ENCODE data around the gene UTP3. TPM values are rescaled to one million over a fixed set of nuclear protein-coding genes. Genes with fewer than 3 reads are reported as not detected.
"Not testable (repeated sequence)": the region's sequence is repeated elsewhere in the genome, so short reads cannot be mapped to it uniquely, and the experiment has no call there.

Gene UTP3
- total RNA-seq, 4 donors from 2014 or later = 3.7 to 23.1 (median 19.4) TPM

DNA sequence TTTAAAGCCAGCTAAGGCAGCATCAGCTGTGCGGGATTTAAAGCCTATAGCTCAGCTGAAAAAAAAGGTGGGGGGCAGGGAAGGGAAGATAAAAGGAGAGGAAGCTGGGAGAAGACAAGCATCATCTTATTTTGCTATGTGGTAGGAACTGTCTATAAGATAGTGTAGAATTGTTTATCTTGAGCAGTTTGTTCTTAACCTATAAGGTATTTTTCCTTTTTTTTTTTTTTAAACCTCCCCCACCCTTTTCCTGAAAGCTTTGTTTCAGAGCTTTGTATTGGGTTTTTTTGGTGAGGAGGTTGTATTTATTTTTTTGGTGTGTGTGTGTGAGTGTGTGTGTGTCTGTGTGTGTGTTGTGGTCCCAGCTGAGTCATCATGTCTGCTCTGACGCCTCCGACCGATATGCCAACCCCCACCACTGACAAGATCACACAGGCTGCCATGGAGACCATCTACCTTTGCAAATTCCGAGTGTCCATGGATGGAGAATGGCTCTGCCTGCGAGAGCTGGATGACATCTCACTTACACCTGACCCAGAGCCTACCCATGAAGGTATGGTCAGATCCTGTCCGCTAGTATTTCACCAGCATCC lies 34.0 kb downstream of the UTP3 start:
- Histone ChIP-seq H3K27me3 (no peaks in the 10 kb centered on the region), H3K36me3 (no peaks in the 10 kb centered on the region), H3K27ac (peak overlapping the region; percentile 40 to 71 (median 54)), H3K4me3 (peak overlapping the region in 3 of 4 donors; percentile 21 to 39 (median 23)), H3K4me1 (peaks cover 0 to 9% (median 0%) of the 10 kb centered on the region in 4 donors), H3K9me3 (no peaks in the 10 kb centered on the region)
- TF ChIP-seq CTCF (IDR thresholded peaks at IDR 0.05) (no peak), POLR2AphosphoS5 (IDR thresholded peaks at IDR 0.05) (no peak), EP300 (IDR thresholded peaks at IDR 0.05; ENCODE audit: low read depth) (no peak), POLR2A (IDR thresholded peaks at IDR 0.05) (no peak)
- DNase-seq = no peak
- 64 to 86% methylated on average over 1 to 7 of the region's 7 CpGs for WGBS, 2 donors (ENCODE audit: low coverage in 1 of 2)
- intact Hi-C loops (cut with DNase I; ENCODE audit: low total_unique reads) (no loop called here), in situ Hi-C loops (cut with MboI; ENCODE audit: low pct_ligation_motif_present in 1 of 4, low pct_unique_long_range_greater_than_20kb in 1 of 4, low sequenced_read_pairs in 3 of 4) (no loop called here)

- no peak for DNase-seq
- WGBS, 2 donors (ENCODE audit: low coverage in 1 of 2) = 79 to 97% methylated on average over 3 of the region's 3 CpGs
- Histone ChIP-seq H3K4me1 (peaks cover 0 to 9% (median 0%) of the 10 kb centered on the region in 4 donors), H3K27me3 (no peaks in the 10 kb centered on the region), H3K4me3 (no peak overlapping the region), H3K36me3 (no peaks in the 10 kb centered on the region), H3K9me3 (no peaks in the 10 kb centered on the region), H3K27ac (no peak overlapping the region)
- TF ChIP-seq POLR2AphosphoS5 (IDR thresholded peaks at IDR 0.05) = no peak
- no peak for TF ChIP-seq CTCF (IDR thresholded peaks at IDR 0.05)
- TF ChIP-seq POLR2A (IDR thresholded peaks at IDR 0.05) = no peak
- TF ChIP-seq EP300 (IDR thresholded peaks at IDR 0.05; ENCODE audit: low read depth) = no peak
- in situ Hi-C loops (cut with MboI; ENCODE audit: low pct_ligation_motif_present in 1 of 4, low pct_unique_long_range_greater_than_20kb in 1 of 4, low sequenced_read_pairs in 3 of 4) (no loop called here), intact Hi-C loops (cut with DNase I; ENCODE audit: low total_unique reads) (no loop called here)
These were observed 36.1 kb downstream of the UTP3 start for GRCh38 chr4:70724463-70724862.

DNA sequence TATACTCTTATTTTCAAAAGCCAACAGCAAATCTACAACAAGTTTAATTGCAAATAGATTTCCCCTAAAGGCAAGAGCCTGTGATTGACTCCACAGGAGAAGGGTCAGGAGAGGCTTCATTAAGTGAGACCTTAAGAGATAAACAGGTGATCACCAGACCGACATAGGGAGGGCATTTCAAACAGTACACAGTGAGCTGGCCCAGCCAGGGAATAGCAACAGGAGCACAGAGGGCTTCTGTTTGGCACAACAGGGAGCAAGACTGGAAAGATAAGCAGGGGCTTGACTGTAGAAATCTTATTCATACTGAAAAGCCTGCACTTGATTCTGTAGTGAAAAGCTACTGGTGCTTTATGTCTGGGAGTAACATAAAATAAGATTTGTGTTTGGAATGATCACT lies 37.3 kb downstream of the UTP3 start:
- peaks cover 0 to 9% (median 0%) of the 10 kb centered on the region in 4 donors for H3K4me1 ChIP-seq
- H3K27me3 ChIP-seq = no peaks in the 10 kb centered on the region
- no peaks in the 10 kb centered on the region for H3K36me3 ChIP-seq
- TF ChIP-seq POLR2AphosphoS5 (IDR thresholded peaks at IDR 0.05) = no peak
- TF ChIP-seq POLR2A (IDR thresholded peaks at IDR 0.05) = no peak
- TF ChIP-seq CTCF (IDR thresholded peaks at IDR 0.05) = no peak
- TF ChIP-seq EP300 (IDR thresholded peaks at IDR 0.05; ENCODE audit: low read depth) = no peak
- no peaks in the 10 kb centered on the region for H3K9me3 ChIP-seq
- in situ Hi-C loops (cut with MboI; ENCODE audit: low pct_ligation_motif_present in 1 of 4, low pct_unique_long_range_greater_than_20kb in 1 of 4, low sequenced_read_pairs in 3 of 4) (no loop called here), intact Hi-C loops (cut with DNase I; ENCODE audit: low total_unique reads) (no loop called here)
- no peak overlapping the region for H3K4me3 ChIP-seq
- H3K27ac ChIP-seq = no peak overlapping the region
- DNase-seq = no peak
- 63 to 85% methylated on average over 1 of the region's 1 CpG for WGBS, 2 donors (ENCODE audit: low coverage in 1 of 2)

GRCh38 chr4:70726515-70726914 lies 38.2 kb downstream of the UTP3 start:
- H3K4me3 ChIP-seq; DNase-seq; H3K27me3 ChIP-seq; H3K36me3 ChIP-seq; intact Hi-C loops (cut with DNase I; ENCODE audit: low total_unique reads); H3K27ac ChIP-seq; H3K9me3 ChIP-seq; in situ Hi-C loops (cut with MboI; ENCODE audit: low pct_ligation_motif_present in 1 of 4, low pct_unique_long_range_greater_than_20kb in 1 of 4, low sequenced_read_pairs in 3 of 4); H3K4me1 ChIP-seq: not testable (repeated sequence)
- WGBS, 2 donors (ENCODE audit: low coverage in 1 of 2) = 91 to 95% methylated on average over 9 to 11 of the region's 11 CpGs

DNA sequence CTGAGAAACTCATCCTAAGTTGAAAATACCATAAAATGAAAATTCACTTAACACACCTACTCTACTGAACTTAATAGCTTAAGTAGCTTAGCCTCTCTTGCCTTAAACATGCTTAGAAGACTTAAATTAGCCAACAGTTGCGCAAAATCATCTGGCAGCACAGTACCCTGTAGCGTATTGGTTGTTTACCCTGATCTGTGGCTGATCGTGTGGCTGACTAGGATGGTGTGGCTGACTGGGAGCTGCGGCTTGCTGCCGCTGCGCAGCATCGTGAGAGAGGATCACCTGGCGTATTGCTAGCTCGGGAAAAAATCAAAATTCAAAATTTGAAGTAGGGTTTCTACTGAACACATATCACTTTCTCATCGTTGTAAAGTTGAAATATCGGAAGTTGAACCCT lies 39.8 kb downstream of the UTP3 start:
- Histone ChIP-seq H3K27me3 (no peaks in the 10 kb centered on the region), H3K4me3 (no peak overlapping the region), H3K27ac (no peak overlapping the region), H3K9me3 (no peaks in the 10 kb centered on the region), H3K36me3 (no peaks in the 10 kb centered on the region), H3K4me1 (peaks cover 0 to 6% (median 0%) of the 10 kb centered on the region in 4 donors)
- in situ Hi-C loops (cut with MboI; ENCODE audit: low pct_ligation_motif_present in 1 of 4, low pct_unique_long_range_greater_than_20kb in 1 of 4, low sequenced_read_pairs in 3 of 4) = no loop called here
- WGBS, 2 donors (ENCODE audit: low coverage in 1 of 2) = 80 to 93% methylated on average over 1 to 11 of the region's 11 CpGs
- TF ChIP-seq POLR2A (IDR thresholded peaks at IDR 0.05) (no peak), EP300 (IDR thresholded peaks at IDR 0.05; ENCODE audit: low read depth) (no peak), POLR2AphosphoS5 (IDR thresholded peaks at IDR 0.05) (no peak), CTCF (IDR thresholded peaks at IDR 0.05) (no peak)
- no peak for DNase-seq
- intact Hi-C loops (cut with DNase I; ENCODE audit: low total_unique reads) = no loop called here

GRCh38 chr4:70732878-70733277 lies 44.5 kb downstream of the UTP3 start:
- 92 to 95% methylated on average over 1 to 9 of the region's 9 CpGs for WGBS, 2 donors (ENCODE audit: low coverage in 1 of 2)
- intact Hi-C loops (cut with DNase I; ENCODE audit: low total_unique reads) = not testable (repeated sequence)

More at GRCh38 chr4:70732878-70733277, 44.5 kb downstream of the UTP3 start:
- DNase-seq; H3K9me3 ChIP-seq; H3K27ac ChIP-seq; H3K27me3 ChIP-seq; H3K4me3 ChIP-seq; in situ Hi-C loops (cut with MboI; ENCODE audit: low pct_ligation_motif_present in 1 of 4, low pct_unique_long_range_greater_than_20kb in 1 of 4, low sequenced_read_pairs in 3 of 4); H3K36me3 ChIP-seq: not testable (repeated sequence)
- H3K4me1 ChIP-seq = peaks cover 6 to 40% (median 12%) of the 10 kb centered on the region in 4 donors

Measured in transverse colon (tissue), 4 donors.